H1 (cell line): ENCODE data around the gene KIF13A. TPM values are rescaled to one million over a fixed set of nuclear protein-coding genes. Genes with fewer than 3 reads are reported as not detected.

Experiments
- CTCF ChIA-PET: fragments of 300-600 bp; sonication (Branson Sonifier 250); formaldehyde crosslinking; loops from one replicate; lab custom pipeline; 2021; ENCODE audit not compliant: partially characterized antibody; lab: Charles Lee
- POLR2A ChIA-PET: fragments of 300-600 bp; sonication (Branson Sonifier 250); formaldehyde crosslinking; loops from one replicate; lab custom pipeline; 2021; ENCODE audit warnings: inconsistent platforms; ENCODE audit not compliant: partially characterized antibody; lab: Charles Lee
- DNase-seq, 2 experiments: peaks; one replicate each; pipeline versions ENCODE4 v3.0.0 to v3.0.0-alpha.2; 2010 to 2022; ENCODE audit warnings: low spot score in 2 of 2, low read depth in 1 of 2, mixed read lengths in 1 of 2
- FAIRE-seq: peaks from 2 replicates; lab custom pipeline; 2011; peaks lifted over from hg19 to GRCh38; lab: Jason Lieb, UNC
- H2AFZ ChIP-seq: 2 replicates; pipeline ENCODE4 v1.8.1; 2012; ENCODE audit warnings: low read length, inconsistent platforms
- H2AK5ac ChIP-seq: 2 replicates; pipeline ENCODE4 v1.6.1; 2013; ENCODE audit warnings: low read depth, low read length
- H2BK120ac ChIP-seq: replicated peaks from 2 replicates; pipeline ENCODE3; 2013; ENCODE audit warnings: low read depth, low read length, inconsistent platforms
- H2BK12ac ChIP-seq: 2 replicates; pipeline ENCODE4 v1.6.1; 2013; ENCODE audit warnings: low read depth, low read length
- H2BK15ac ChIP-seq: 2 replicates; pipeline ENCODE4 v1.6.1; 2013; ENCODE audit warnings: low read length
- H2BK20ac ChIP-seq: 2 replicates; pipeline ENCODE4 v1.6.1; 2013; ENCODE audit warnings: low read length
- H2BK5ac ChIP-seq: 2 replicates; pipeline ENCODE4 v1.6.1; 2013; ENCODE audit warnings: low read depth, low read length
- H3K14ac ChIP-seq: 2 replicates; pipeline ENCODE4 v1.6.1; 2013; ENCODE audit warnings: inconsistent platforms; ENCODE audit not compliant: insufficient read length
- H3K18ac ChIP-seq: 2 replicates; pipeline ENCODE4 v1.6.1; 2013; ENCODE audit warnings: low read length; ENCODE audit errors: extremely low read depth
- H3K23ac ChIP-seq: 2 replicates; pipeline ENCODE4 v1.6.1; 2013; ENCODE audit warnings: inconsistent platforms; ENCODE audit not compliant: insufficient read length
- H3K23me2 ChIP-seq: 2 replicates; pipeline ENCODE4 v1.6.1; 2013; ENCODE audit warnings: low read depth, low read length
- H3K27ac ChIP-seq: 2 replicates; pipeline ENCODE4 v1.6.1; 2011; ENCODE audit warnings: low read depth, low read length, inconsistent platforms
- H3K27me3 ChIP-seq, 4 experiments: replicated peaks in 1 of 4; 1 replicate in 1 of 4; 2 replicates in 3 of 4; pipeline versions ENCODE4 v1.6.1 to v1.8.1; 2011 to 2013; ENCODE audit warnings: low read length in 3 of 4, mild to moderate bottlenecking in 3 of 4, inconsistent platforms in 2 of 4, mixed read lengths in 2 of 4, moderate library complexity in 1 of 4; ENCODE audit not compliant: control insufficient read depth in 3 of 4, insufficient read depth in 3 of 4; ENCODE audit errors: extremely low read depth in 1 of 4
- H3K36me3 ChIP-seq, 4 experiments: 2 replicates each; pipeline versions ENCODE4 v1.6.1 to v1.8.1; 2011 to 2013; ENCODE audit warnings: mild to moderate bottlenecking in 4 of 4, low read length in 3 of 4, moderate library complexity in 2 of 4, control low read depth in 1 of 4, inconsistent platforms in 1 of 4; ENCODE audit not compliant: insufficient read depth in 4 of 4, control insufficient read depth in 2 of 4
- H3K4ac ChIP-seq: replicated peaks from 2 replicates; pipeline ENCODE3; 2013; ENCODE audit warnings: low read length, low read depth, mixed read lengths, inconsistent platforms; ENCODE audit not compliant: insufficient read length
- H3K4me1 ChIP-seq, 4 experiments: replicated peaks in 1 of 4; 1 replicate in 1 of 4; 2 replicates in 3 of 4; pipeline versions ENCODE4 v1.6.1 to v1.8.1; 2011 to 2013; ENCODE audit warnings: low read length in 3 of 4, inconsistent platforms in 2 of 4, mixed read lengths in 1 of 4; ENCODE audit not compliant: insufficient read depth in 4 of 4, control insufficient read depth in 3 of 4
- H3K4me2 ChIP-seq, 2 experiments: 2 replicates each; pipeline versions ENCODE4 v1.6.1 to v1.8.1; 2011 to 2013; ENCODE audit warnings: low read depth in 2 of 2, low read length in 2 of 2, control low read depth in 1 of 2, inconsistent platforms in 1 of 2, mild to moderate bottlenecking in 1 of 2; ENCODE audit not compliant: insufficient read depth in 1 of 2
- H3K4me3 ChIP-seq, 4 experiments: fragments of 200-600, 300-600 bp in 1 of 4; sonication (generic), shearing (Covaris generic), sonication (Bioruptor Twin) in 1 of 4; 2 replicates each; pipeline versions ENCODE4 v1.5.1 to v1.8.1; 2011 to 2016; ENCODE audit warnings: low read length in 4 of 4, low read depth in 3 of 4, control low read depth in 2 of 4, inconsistent platforms in 2 of 4, mild to moderate bottlenecking in 2 of 4, mixed read lengths in 1 of 4, moderate library complexity in 1 of 4; ENCODE audit not compliant: insufficient read depth in 2 of 4; ENCODE audit errors: extremely low read depth in 1 of 4
- H3K56ac ChIP-seq: replicated peaks from 2 replicates; pipeline ENCODE3; 2013; ENCODE audit warnings: low read depth, mild to moderate bottlenecking, mixed read lengths, low read length, inconsistent platforms; ENCODE audit not compliant: insufficient read length
- H3K79me1 ChIP-seq: 2 replicates; pipeline ENCODE4 v1.6.1; 2013; ENCODE audit warnings: low read depth, low read length, control low read depth
- H3K79me2 ChIP-seq, 2 experiments: 2 replicates each; pipeline versions ENCODE4 v1.6.1 to v1.8.1; 2012 to 2013; ENCODE audit warnings: low read length in 2 of 2, mild to moderate bottlenecking in 2 of 2, inconsistent platforms in 1 of 2; ENCODE audit not compliant: insufficient read depth in 2 of 2, control insufficient read depth in 1 of 2
- H3K9ac ChIP-seq, 4 experiments: replicated peaks in 1 of 4; 1 replicate in 1 of 4; 2 replicates in 3 of 4; pipeline versions ENCODE4 v1.6.1 to v1.8.1; 2011 to 2013; ENCODE audit warnings: low read depth in 3 of 4, low read length in 3 of 4, control low read depth in 2 of 4, mild to moderate bottlenecking in 2 of 4, moderate library complexity in 2 of 4, inconsistent platforms in 1 of 4; ENCODE audit errors: extremely low read depth in 1 of 4
- H3K9me3 ChIP-seq, 2 experiments: 2 replicates each; pipeline versions ENCODE4 v1.6.1 to v1.8.1; 2012 to 2013; ENCODE audit warnings: mild to moderate bottlenecking in 2 of 2, moderate library complexity in 2 of 2, control low read depth in 1 of 2, inconsistent platforms in 1 of 2, low read depth in 1 of 2, low read length in 1 of 2, mixed read lengths in 1 of 2; ENCODE audit not compliant: insufficient read depth in 2 of 2
- H4K20me1 ChIP-seq, 2 experiments: replicated peaks in 1 of 2; 2 replicates each; pipeline versions ENCODE3 to v1.8.1; 2011 to 2013; ENCODE audit warnings: inconsistent platforms in 2 of 2, low read length in 2 of 2, mild to moderate bottlenecking in 1 of 2; ENCODE audit not compliant: insufficient read depth in 2 of 2, control insufficient read depth in 1 of 2
- H4K5ac ChIP-seq: 2 replicates; pipeline ENCODE4 v1.6.1; 2013; ENCODE audit warnings: low read length, low read depth, mixed read lengths, inconsistent platforms; ENCODE audit not compliant: insufficient read length
- H4K8ac ChIP-seq: 2 replicates; pipeline ENCODE4 v1.8.0; 2013; ENCODE audit warnings: mild to moderate bottlenecking, moderate library complexity, low read length, inconsistent platforms; ENCODE audit not compliant: insufficient read depth; ENCODE audit errors: extremely low read depth
- H4K91ac ChIP-seq: replicated peaks from 2 replicates; pipeline ENCODE3; 2013; ENCODE audit warnings: low read length, mixed read lengths, inconsistent platforms; ENCODE audit not compliant: insufficient read length
- BCL11A ChIP-seq, 2 experiments: IDR thresholded peaks; one replicate each; pipeline ENCODE4 v1.6.1; 2011; ENCODE audit warnings: low read depth in 2 of 2, low read length in 2 of 2, mild to moderate bottlenecking in 2 of 2
- CBX8 ChIP-seq: fragments of 300-800, 300-1000 bp; sonication (generic); IDR thresholded peaks from 2 replicates; pipeline ENCODE4 v1.7.1; 2016; ENCODE audit warnings: low read depth, low read length, borderline replicate concordance
- CHD2 ChIP-seq: IDR thresholded peaks from 2 replicates; pipeline ENCODE4 v1.6.1; 2012; ENCODE audit warnings: low read length, improper control_type of control experiment
- CTBP2 ChIP-seq: IDR thresholded peaks from 2 replicates; pipeline ENCODE4 v1.7.0; 2011; ENCODE audit warnings: borderline replicate concordance, mild to moderate bottlenecking, moderate library complexity, mixed read lengths, low read length; ENCODE audit not compliant: insufficient read depth, insufficient read length
- EZH2 ChIP-seq: fragments of 200-600 bp; sonication (generic); IDR thresholded peaks from 2 replicates; pipeline ENCODE4 v1.7.1; 2012; ENCODE audit warnings: low read depth, mild to moderate bottlenecking, moderate library complexity, low read length, inconsistent platforms; ENCODE audit not compliant: severe bottlenecking
- FOSL1 ChIP-seq: IDR thresholded peaks from 2 replicates; pipeline ENCODE4 v1.6.1; 2011; ENCODE audit warnings: mild to moderate bottlenecking, low read depth, low read length, moderate library complexity; ENCODE audit not compliant: insufficient read depth
- GABPA ChIP-seq: IDR thresholded peaks from 2 replicates; pipeline ENCODE4 v1.6.1; 2011; ENCODE audit warnings: mild to moderate bottlenecking, low read length, moderate library complexity, borderline replicate concordance; ENCODE audit not compliant: insufficient read depth
- GTF2F1 ChIP-seq: IDR thresholded peaks from 2 replicates; pipeline ENCODE4 v1.6.1; 2012; ENCODE audit warnings: low read depth, low read length, improper control_type of control experiment, borderline replicate concordance
- RXRA ChIP-seq: IDR thresholded peaks from 2 replicates; pipeline ENCODE4 v1.6.1; 2011; ENCODE audit warnings: low read depth, mild to moderate bottlenecking, low read length, moderate library complexity; ENCODE audit not compliant: insufficient read depth
- TEAD4 ChIP-seq: IDR thresholded peaks from 2 replicates; pipeline ENCODE4 v1.6.1; 2012; ENCODE audit warnings: low read depth, low read length, inconsistent platforms, mixed read lengths
- YY1 ChIP-seq: IDR thresholded peaks from 2 replicates; pipeline ENCODE4 v1.6.1; 2011; ENCODE audit warnings: low read depth, mild to moderate bottlenecking, low read length
- ZNF274 ChIP-seq: IDR thresholded peaks from 2 replicates; pipeline ENCODE4 v1.7.0; 2012; ENCODE audit warnings: low read length, borderline replicate concordance; ENCODE audit errors: extremely low read depth
- WGBS, 2 experiments: shearing (Covaris generic) in 1 of 2; methylation state at CpG; one replicate each; pipeline versions ENCODE4 v1.1.6 to v1.1.7; 2013 to 2015; ENCODE audit warnings: low lambda C conversion rate in 2 of 2, mixed read lengths in 2 of 2, inconsistent platforms in 1 of 2, low coverage in 1 of 2, missing lambda C conversion rate in 1 of 2; ENCODE audit not compliant: insufficient replicate concordance in 2 of 2, insufficient coverage in 1 of 2, insufficient read length in 1 of 2; ENCODE audit errors: extremely low coverage in 1 of 2, missing lambda C conversion rate in 1 of 2; 5-methylcytosine and 5-hydroxymethylcytosine counted together
- polyA plus RNA-seq, 7 experiments: library from polyadenylated mRNA; depleted of rRNA in 3 of 7; stranded (reverse) in 5 of 7; unstranded in 2 of 7; fragments of >200 nt in 5 of 7; fragments of 200-250 nt in 2 of 7; gene quantifications; 1 replicate in 5 of 7; 2 replicates in 1 of 7; 4 replicates in 1 of 7; pipeline versions ENCODE4 v1.2.1 to v1.2.3, GENCODE V29; 2011 to 2013; ENCODE audit warnings: missing spikeins in 2 of 7, mixed read lengths in 2 of 7
- total RNA-seq: library from RNA; stranded (reverse); fragmentation: NEBNext Ultra II Directional; extraction: Animal tissue kit (Norgen Biotek cat#: 25700); gene quantifications from 2 replicates; pipeline ENCODE4 v1.2.1, GENCODE V29; 2021

KIF13A gene
- total and polyA plus RNA-seq, 2 of the 8 experiments (the other 6 are each of a cell fraction or from before 2014, with no cell fraction given): 14.7 to 40.8 TPM

- no peak overlapping the region for H2BK12ac ChIP-seq
- no peak overlapping the region for H4K91ac ChIP-seq
- POLR2A ChIA-PET: interaction anchor here (0.6 to 1.4 kb wide), 5 partner anchors 10 to 177 kb away, joined by 3 to 6 read pairs (median 5); no protein-coding TSS in a partner anchor
- no peak overlapping the region for H4K8ac ChIP-seq
- H3K4me2 ChIP-seq: no peak overlapping the region
- H2BK20ac ChIP-seq: no peak overlapping the region
- H2BK15ac ChIP-seq: no peak overlapping the region
- DNase-seq (no peak), FAIRE-seq (no peak)
- H3K4me1 ChIP-seq: peaks cover 0 to 6% (median 0%) of the 10 kb centered on the region in 4 experiments; a peak in 1 of 7 replicates
- no peak overlapping the region for H3K23ac ChIP-seq
- WGBS, 2 experiments: 89% methylated on average over 5 of the region's 5 CpGs; no CpG with 5 or more reads in 1 of the 2 experiments
- H3K14ac ChIP-seq: no peak overlapping the region
- no peak overlapping the region for H2BK5ac ChIP-seq
- H3K56ac ChIP-seq: no peak overlapping the region
- no peak overlapping the region for H3K27ac ChIP-seq
- H3K23me2 ChIP-seq: no peaks in the 10 kb centered on the region
- H3K27me3 ChIP-seq: peaks cover 0 to 1% (median 0%) of the 10 kb centered on the region in 4 experiments; a peak in 1 of 7 replicates
- no peak overlapping the region for H4K5ac ChIP-seq
- peaks cover 0 to 7% of the 10 kb centered on the region in 2 experiments for H4K20me1 ChIP-seq
- H3K4ac ChIP-seq: no peak overlapping the region
- H2BK120ac ChIP-seq: no peak overlapping the region
- no peak overlapping the region for H3K4me3 ChIP-seq
- H3K79me1 ChIP-seq: no peaks in the 10 kb centered on the region
- no peak overlapping the region for H2AK5ac ChIP-seq
- no peak overlapping the region for H3K9ac ChIP-seq
- H3K36me3 ChIP-seq: peaks cover 0 to 3% (median 0%) of the 10 kb centered on the region in 4 experiments; a peak in 1 of 8 replicates
- H3K79me2 ChIP-seq: peaks cover 0 to 83% of the 10 kb centered on the region in 2 experiments; a peak in 3 of 4 replicates
- no peak overlapping the region for H3K18ac ChIP-seq
- H3K9me3 ChIP-seq: no peaks in the 10 kb centered on the region
- CTCF ChIA-PET: interaction anchor here (0.8 to 2.4 kb wide), 5 partner anchors 8 to 160 kb away, joined by 3 to 11 read pairs (median 4); partner anchors contain the start of gene NHLRC1
- H2AFZ ChIP-seq: no peak overlapping the region
- TF ChIP-seq CBX8 (no peak), CTBP2 (no peak), ZNF274 (no peak), GABPA (no peak), TEAD4 (no peak), GTF2F1 (no peak), YY1 (no peak), RXRA (no peak), BCL11A (IDR thresholded peaks at IDR 0.05; ENCODE audit: low read depth in 2 of 2, low read length in 2 of 2) (no peak), CHD2 (no peak), FOSL1 (no peak), EZH2 (no peak)
Observed at GRCh38 chr6:17974570-17975368, 12.7 kb downstream of the KIF13A start.
